Astrocyte (in vitro differentiated cells and primary cell): ENCODE results near the gene TIMM22.

Source experiments
- CTCF ChIP-seq: IDR thresholded peaks from 2 replicates; pipeline ENCODE4 v1.5.1; 2011; ENCODE audit warnings: low read depth, mild to moderate bottlenecking, inconsistent platforms, low read length, moderate library complexity; ENCODE audit not compliant: insufficient read depth
- EZH2 ChIP-seq: IDR thresholded peaks from 2 replicates; pipeline ENCODE4 v1.6.1; 2012; ENCODE audit warnings: mild to moderate bottlenecking, low read length, inconsistent platforms; ENCODE audit not compliant: insufficient read depth

- TF ChIP-seq CTCF, result no peak
- TF ChIP-seq EZH2, result no peak
Observed at GRCh38 chr17:983921-984320, 13.0 kb upstream of the TIMM22 start.
